Lower leg skin (tissue), 3 donors: ENCODE data around the gene RER1.

Source experiments
- POLR2A ChIP-seq, 2 donors: fragments of 450-650 bp; IDR thresholded peaks; one replicate each; pipeline ENCODE4 v1.6.1; 2016 to 2017; ENCODE audit warnings: antibody characterized with exemption in 2 of 2, mild to moderate bottlenecking in 1 of 2, moderate library complexity in 1 of 2
- TF ChIP-seq, protein P1 (sequence below), 3 donors: fragments of 450-650 bp; IDR thresholded peaks; one replicate each; pipeline ENCODE4 v1.5.1; 2016; ENCODE audit warnings: antibody characterized with exemption in 3 of 3, mild to moderate bottlenecking in 3 of 3, moderate library complexity in 2 of 3

DNA sequence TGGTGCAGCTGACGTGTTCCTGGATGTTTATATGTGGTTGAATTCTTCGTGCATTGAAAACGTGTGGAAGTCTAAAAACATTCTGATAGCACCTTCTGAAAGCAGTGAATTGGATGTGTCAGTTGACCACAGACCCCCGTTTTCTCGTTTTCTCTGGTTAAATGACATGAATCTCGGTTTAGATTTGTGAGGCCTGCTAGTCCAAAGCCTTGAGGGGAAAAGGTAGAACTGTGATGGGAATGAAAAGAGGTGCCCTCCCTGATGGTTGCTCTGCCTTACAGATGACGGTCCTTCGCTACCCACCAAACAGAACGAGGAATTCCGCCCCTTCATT is 8.9 kb downstream of the RER1 start:
- no peak for TF ChIP-seq POLR2A (IDR thresholded peaks at IDR 0.05)
- TF ChIP-seq, protein P1, sequence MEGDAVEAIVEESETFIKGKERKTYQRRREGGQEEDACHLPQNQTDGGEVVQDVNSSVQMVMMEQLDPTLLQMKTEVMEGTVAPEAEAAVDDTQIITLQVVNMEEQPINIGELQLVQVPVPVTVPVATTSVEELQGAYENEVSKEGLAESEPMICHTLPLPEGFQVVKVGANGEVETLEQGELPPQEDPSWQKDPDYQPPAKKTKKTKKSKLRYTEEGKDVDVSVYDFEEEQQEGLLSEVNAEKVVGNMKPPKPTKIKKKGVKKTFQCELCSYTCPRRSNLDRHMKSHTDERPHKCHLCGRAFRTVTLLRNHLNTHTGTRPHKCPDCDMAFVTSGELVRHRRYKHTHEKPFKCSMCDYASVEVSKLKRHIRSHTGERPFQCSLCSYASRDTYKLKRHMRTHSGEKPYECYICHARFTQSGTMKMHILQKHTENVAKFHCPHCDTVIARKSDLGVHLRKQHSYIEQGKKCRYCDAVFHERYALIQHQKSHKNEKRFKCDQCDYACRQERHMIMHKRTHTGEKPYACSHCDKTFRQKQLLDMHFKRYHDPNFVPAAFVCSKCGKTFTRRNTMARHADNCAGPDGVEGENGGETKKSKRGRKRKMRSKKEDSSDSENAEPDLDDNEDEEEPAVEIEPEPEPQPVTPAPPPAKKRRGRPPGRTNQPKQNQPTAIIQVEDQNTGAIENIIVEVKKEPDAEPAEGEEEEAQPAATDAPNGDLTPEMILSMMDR (IDR thresholded peaks at IDR 0.05) = no peak
